ENCODE results near the gene CLEC6A. TPM values are rescaled to one million over a fixed set of nuclear protein-coding genes. Genes with fewer than 3 reads are reported as not detected.

CLEC6A gene
- total RNA-seq, 1 experiment from 2014 or later, result not detected

DNA sequence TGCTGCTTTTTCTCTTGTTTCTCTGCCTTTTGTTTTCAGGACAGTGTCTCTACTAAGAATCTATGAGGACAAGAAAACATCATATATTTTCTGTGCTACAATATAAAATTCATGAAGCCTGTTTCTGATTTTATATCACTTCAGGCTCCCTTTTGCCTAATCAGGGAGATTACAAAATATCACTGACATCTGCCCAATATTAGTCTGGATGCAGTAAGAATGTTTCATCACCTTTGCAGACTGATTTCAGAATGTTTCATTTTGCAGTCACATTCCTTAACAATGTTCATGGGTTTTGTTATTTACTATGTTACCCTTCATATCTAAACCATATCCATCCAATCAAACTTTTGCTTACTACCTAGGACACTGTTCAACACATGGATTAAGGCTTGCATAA, 491 bp upstream of the CLEC6A start:
- Mint-ChIP-seq H3K4me1 (ENCODE audit: low read depth, unreplicated experiment) (no peaks in the 10 kb centered on the region), H3K27me3 (ENCODE audit: insufficient read depth, unreplicated experiment) (peaks cover 24% of the 10 kb centered on the region), H3K36me3 (ENCODE audit: insufficient read depth, unreplicated experiment) (no peaks in the 10 kb centered on the region), H3K27ac (ENCODE audit: unreplicated experiment) (no peak overlapping the region), H3K4me3 (ENCODE audit: unreplicated experiment) (no peak overlapping the region), H3K9me3 (ENCODE audit: unreplicated experiment) (no peaks in the 10 kb centered on the region)
- POLR2A ChIA-PET, result no interaction called here
- TF ChIP-seq, protein P1, sequence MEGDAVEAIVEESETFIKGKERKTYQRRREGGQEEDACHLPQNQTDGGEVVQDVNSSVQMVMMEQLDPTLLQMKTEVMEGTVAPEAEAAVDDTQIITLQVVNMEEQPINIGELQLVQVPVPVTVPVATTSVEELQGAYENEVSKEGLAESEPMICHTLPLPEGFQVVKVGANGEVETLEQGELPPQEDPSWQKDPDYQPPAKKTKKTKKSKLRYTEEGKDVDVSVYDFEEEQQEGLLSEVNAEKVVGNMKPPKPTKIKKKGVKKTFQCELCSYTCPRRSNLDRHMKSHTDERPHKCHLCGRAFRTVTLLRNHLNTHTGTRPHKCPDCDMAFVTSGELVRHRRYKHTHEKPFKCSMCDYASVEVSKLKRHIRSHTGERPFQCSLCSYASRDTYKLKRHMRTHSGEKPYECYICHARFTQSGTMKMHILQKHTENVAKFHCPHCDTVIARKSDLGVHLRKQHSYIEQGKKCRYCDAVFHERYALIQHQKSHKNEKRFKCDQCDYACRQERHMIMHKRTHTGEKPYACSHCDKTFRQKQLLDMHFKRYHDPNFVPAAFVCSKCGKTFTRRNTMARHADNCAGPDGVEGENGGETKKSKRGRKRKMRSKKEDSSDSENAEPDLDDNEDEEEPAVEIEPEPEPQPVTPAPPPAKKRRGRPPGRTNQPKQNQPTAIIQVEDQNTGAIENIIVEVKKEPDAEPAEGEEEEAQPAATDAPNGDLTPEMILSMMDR (IDR thresholded peaks at IDR 0.05; ENCODE audit: insufficient read depth in 1 of 2, low read depth in 1 of 2, low read length in 1 of 2, severe bottlenecking in 1 of 2, unreplicated experiment in 1 of 2), result no peak
- BruUV-seq (replicated peaks), result no TSS peak
- Histone ChIP-seq H3K36me3 (ENCODE audit: control insufficient read depth, insufficient read depth, low read length) (no peaks in the 10 kb centered on the region), H3K27me3 (replicated peaks; ENCODE audit: control insufficient read depth, insufficient read depth, low read length) (no peaks in the 10 kb centered on the region; the same call in 1 of the 2 replicates), H3K9me3 (no peaks in the 10 kb centered on the region), H3K4me3 (ENCODE audit: low read depth, low read length) (no peak overlapping the region), H3K4me1 (no peaks in the 10 kb centered on the region)
- intact Hi-C loops (cut with micrococcal nuclease; ENCODE audit: unreplicated experiment), result no loop called here
- DNase-seq, result no peak
- CTCF ChIA-PET, result no interaction called here

DNA sequence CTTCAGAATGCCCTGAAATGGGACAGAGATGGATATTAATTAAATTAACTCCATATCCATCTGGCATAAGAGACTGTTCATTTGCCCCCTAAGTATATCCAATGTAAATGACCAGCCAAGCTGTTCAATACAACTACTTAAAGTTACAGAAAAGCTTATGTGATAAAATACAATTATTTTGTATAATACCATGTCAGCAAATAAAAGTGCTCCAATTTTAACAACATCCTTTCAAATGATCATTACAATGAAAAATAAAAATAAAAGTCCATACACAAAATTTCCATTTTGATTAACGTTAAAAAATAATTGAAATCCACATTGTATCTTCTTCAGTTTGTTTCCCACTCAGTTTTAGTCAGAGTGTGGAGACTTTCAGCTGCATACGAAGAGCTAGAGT, 5.7 kb downstream of the CLEC6A start:
- H3K4me1 Mint-ChIP-seq (ENCODE audit: low read depth, unreplicated experiment), result no peaks in the 10 kb centered on the region
- 0 out of 2 replicates have a peak, but pooled peaks cover 3% of the 10 kb centered on the region for H3K4me1 ChIP-seq
- POLR2A ChIA-PET, result no interaction called here
- no peaks in the 10 kb centered on the region for H3K36me3 ChIP-seq (ENCODE audit: control insufficient read depth, insufficient read depth, low read length)
- H3K4me3 ChIP-seq (ENCODE audit: low read depth, low read length), result no peak overlapping the region
- CTCF ChIA-PET, result interaction anchor here (0.9 kb wide), 1 partner anchor 68 kb away, joined by 4 read pairs; no protein-coding TSS in a partner anchor
- BruUV-seq (replicated peaks), result no TSS peak
- intact Hi-C loops (cut with micrococcal nuclease; ENCODE audit: unreplicated experiment), result no loop called here
- H3K4me3 Mint-ChIP-seq (ENCODE audit: unreplicated experiment), result no peak overlapping the region
- no peak overlapping the region for H3K27ac Mint-ChIP-seq (ENCODE audit: unreplicated experiment)
- no peaks in the 10 kb centered on the region for H3K36me3 Mint-ChIP-seq (ENCODE audit: insufficient read depth, unreplicated experiment)
- H3K27me3 Mint-ChIP-seq (ENCODE audit: insufficient read depth, unreplicated experiment), result peaks cover 18% of the 10 kb centered on the region
- H3K9me3 ChIP-seq, result 0 out of 2 replicates have a peak, but pooled peaks cover 3% of the 10 kb centered on the region
- TF ChIP-seq, protein P1 (IDR thresholded peaks at IDR 0.05; ENCODE audit: insufficient read depth in 1 of 2, low read depth in 1 of 2, low read length in 1 of 2, severe bottlenecking in 1 of 2, unreplicated experiment in 1 of 2), result no peak
- no peaks in the 10 kb centered on the region; the same call in 1 of the 2 replicates for H3K27me3 ChIP-seq (replicated peaks; ENCODE audit: control insufficient read depth, insufficient read depth, low read length)
- no peaks in the 10 kb centered on the region for H3K9me3 Mint-ChIP-seq (ENCODE audit: unreplicated experiment)
- DNase-seq, result no peak

DNA sequence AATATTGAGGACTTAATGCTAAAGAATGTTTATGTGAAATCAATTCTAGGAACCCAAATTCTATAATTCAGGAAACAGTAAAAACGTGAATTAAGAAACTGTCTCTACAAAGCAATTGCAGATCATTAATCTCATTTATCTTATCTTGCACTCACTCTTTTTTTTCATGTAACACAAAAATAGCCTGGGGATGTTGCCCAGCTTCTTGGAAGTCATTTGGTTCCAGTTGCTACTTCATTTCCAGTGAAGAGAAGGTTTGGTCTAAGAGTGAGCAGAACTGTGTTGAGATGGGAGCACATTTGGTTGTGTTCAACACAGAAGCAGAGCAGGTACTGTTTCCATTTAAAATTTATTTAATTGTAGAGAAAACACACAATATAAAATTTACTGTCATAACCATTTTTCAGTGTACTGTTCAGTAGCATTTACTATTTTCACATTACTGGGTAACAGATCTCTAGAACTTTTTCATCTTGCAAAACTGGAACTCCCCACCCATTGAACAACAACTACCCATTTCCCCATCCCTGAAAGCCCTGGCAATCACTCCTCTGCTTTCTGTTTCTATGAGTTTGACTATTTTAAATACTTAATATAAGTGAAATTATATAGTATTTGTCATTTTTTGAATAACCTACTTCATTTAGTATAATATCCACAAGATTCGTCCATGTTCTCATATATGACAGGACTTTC, 9.7 kb downstream of the CLEC6A start:
- Histone ChIP-seq H3K4me3 (ENCODE audit: low read depth, low read length) (no peak overlapping the region), H3K27me3 (replicated peaks; ENCODE audit: control insufficient read depth, insufficient read depth, low read length) (no peaks in the 10 kb centered on the region), H3K36me3 (ENCODE audit: control insufficient read depth, insufficient read depth, low read length) (no peaks in the 10 kb centered on the region), H3K9me3 (0 out of 2 replicates have a peak, but pooled peaks cover 3% of the 10 kb centered on the region), H3K4me1 (0 out of 2 replicates have a peak, but pooled peaks cover 3% of the 10 kb centered on the region)
- no peak overlapping the region for H3K27ac Mint-ChIP-seq (ENCODE audit: unreplicated experiment)
- TF ChIP-seq, protein P1 (IDR thresholded peaks at IDR 0.05; ENCODE audit: insufficient read depth in 1 of 2, low read depth in 1 of 2, low read length in 1 of 2, severe bottlenecking in 1 of 2, unreplicated experiment in 1 of 2), result no peak
- no peaks in the 10 kb centered on the region for H3K4me1 Mint-ChIP-seq (ENCODE audit: low read depth, unreplicated experiment)
- H3K36me3 Mint-ChIP-seq (ENCODE audit: insufficient read depth, unreplicated experiment), result no peaks in the 10 kb centered on the region
- no peak overlapping the region for H3K4me3 Mint-ChIP-seq (ENCODE audit: unreplicated experiment)
- CTCF ChIA-PET, result no interaction called here
- POLR2A ChIA-PET, result no interaction called here
- H3K9me3 Mint-ChIP-seq (ENCODE audit: unreplicated experiment), result peaks cover 10% of the 10 kb centered on the region
- no TSS peak for BruUV-seq (replicated peaks)
- peaks cover 13% of the 10 kb centered on the region for H3K27me3 Mint-ChIP-seq (ENCODE audit: insufficient read depth, unreplicated experiment)
- intact Hi-C loops (cut with micrococcal nuclease; ENCODE audit: unreplicated experiment), result no loop called here
- no peak for DNase-seq

All from Caco-2 (cell line).